GM19438 (cell line): ENCODE results near the gene ACAD10.
A peak's percentile ranks its signal among the peaks of the same experiment; 100 is the strongest.
"Not testable (repeated sequence)": the region's sequence is repeated elsewhere in the genome, so short reads cannot be mapped to it uniquely, and the experiment has no call there.

Experiments
- ATAC-seq: cut with Tn5 transposase; IDR thresholded peaks from one replicate; pipeline ENCODE4 v1.9.1; 2021; ENCODE audit warnings: low read depth; ENCODE audit not compliant: unreplicated experiment

The ACAD10 gene

DNA sequence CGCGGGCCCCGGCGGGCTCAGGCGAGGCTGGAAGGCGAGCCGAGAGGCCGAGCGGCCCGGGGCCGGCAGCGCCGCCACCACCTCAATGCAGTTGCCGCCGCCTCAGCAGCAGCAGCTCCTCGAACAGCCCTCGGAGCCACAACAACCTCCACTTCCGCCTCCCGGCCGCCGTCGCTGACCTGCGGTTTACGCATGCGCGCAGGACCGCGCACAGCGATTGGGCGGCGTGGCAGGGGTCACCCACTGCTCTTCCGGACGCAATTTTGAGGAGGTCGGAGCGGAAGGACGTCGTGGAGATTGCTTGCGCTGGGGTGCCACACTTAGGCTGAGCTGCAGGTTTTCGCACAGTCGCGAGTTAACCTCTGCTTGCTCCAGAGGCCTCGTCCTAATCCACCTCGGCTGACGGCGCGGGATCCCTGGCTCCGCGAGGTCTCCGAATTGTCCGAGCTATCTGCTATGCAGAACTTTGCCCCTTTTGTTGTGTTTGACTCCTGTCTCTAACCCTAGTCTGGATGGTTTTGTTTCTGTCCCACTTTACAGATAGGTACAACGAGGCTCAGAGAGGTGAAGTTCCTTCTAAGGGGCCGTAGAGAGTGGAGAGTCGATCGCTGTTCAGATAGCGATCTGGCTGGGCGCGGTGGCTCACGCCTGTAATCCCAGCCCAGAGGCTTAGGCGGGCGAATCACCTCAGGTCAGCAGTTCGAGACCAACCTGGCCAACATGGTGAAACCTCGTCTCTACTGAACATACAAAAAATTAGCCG, at the start of gene ACAD10, which contains the start of gene BRAP:
TSS of gene ACAD10 (plus strand) at position 243 of the 763 bp plus-strand sequence. CDS start 6,657 bp downstream, outside the sequence.
TSS of gene BRAP (minus strand) at position 146 of the 763 bp plus-strand sequence. CDS start 164 bp downstream, outside the sequence.
- peak; percentile 91 for ATAC-seq

DNA sequence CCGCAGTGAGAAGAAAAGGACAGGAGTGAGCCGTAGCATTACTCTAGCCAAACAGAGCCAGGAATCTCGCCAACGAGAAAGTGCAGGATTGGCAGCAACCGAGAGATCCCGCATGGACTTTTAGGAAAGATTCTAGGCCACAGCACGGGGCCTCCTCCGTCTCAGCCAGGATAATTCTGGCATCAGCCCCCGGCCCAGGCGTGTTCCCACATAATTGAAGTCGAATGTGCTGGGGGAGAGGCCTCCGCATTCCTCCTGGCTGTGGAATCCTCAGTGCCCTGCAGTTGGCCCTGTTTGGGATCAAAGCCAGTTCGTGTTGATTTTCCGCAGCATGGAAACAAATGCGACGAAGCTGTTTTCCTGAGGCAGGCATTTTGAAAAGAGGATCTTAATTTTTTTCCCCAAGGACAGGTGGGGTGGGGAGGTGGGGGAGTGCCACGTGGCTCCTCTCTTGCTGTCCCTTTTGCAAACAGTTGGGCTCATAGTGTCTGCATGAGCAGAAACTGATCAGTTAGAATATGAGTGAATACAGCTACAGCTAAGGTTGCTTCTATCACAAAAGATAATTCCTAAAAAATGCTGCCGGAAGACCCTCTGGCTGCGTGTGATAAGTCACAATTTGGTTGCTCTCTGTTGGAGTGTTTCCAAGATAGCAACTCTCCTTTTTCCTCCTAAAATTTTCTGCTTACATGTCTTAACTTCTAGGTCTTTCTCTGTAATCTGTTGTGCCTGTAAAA, 49.5 kb upstream of the ACAD10 start:
- ATAC-seq: no peak

DNA sequence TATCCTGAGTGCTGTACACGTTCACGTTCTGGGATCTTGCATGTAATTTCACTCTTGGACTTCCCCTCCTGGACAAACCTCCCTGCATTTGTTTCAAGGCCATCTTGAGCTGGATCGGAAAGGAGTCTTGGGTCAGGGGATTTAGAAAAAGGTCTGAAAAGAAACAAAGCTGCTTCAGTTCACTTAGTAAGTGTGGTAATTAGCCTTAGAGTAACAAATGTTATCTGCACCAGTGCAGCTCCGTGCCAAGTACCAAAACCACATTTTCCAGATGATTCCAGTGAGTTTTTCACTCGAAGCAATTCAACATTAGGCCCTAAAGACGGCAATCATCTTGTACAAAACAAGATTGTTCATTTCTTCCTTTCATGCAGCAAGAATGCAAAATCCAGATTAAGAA, 47.3 kb upstream of the ACAD10 start:
- no peak for ATAC-seq

DNA sequence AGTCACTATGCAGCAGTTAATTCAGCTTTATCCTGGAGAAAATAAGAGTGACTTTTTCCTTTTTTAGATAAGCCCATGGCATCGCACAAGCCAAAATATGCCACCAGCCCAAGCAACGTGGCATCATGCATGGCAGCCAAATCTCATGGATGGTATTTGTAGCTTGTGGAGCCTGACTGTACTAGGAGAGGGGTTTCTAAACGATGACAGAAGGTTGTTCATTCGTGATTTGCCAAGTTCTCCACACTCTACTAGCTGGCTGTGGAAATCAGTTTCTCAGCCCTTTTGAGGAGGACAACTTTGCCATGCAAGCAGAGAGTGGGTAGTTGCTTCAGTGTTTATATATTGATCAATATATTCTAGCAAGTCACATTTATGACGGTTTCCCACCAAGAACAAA, 45.3 kb upstream of the ACAD10 start:
- no peak for ATAC-seq

DNA sequence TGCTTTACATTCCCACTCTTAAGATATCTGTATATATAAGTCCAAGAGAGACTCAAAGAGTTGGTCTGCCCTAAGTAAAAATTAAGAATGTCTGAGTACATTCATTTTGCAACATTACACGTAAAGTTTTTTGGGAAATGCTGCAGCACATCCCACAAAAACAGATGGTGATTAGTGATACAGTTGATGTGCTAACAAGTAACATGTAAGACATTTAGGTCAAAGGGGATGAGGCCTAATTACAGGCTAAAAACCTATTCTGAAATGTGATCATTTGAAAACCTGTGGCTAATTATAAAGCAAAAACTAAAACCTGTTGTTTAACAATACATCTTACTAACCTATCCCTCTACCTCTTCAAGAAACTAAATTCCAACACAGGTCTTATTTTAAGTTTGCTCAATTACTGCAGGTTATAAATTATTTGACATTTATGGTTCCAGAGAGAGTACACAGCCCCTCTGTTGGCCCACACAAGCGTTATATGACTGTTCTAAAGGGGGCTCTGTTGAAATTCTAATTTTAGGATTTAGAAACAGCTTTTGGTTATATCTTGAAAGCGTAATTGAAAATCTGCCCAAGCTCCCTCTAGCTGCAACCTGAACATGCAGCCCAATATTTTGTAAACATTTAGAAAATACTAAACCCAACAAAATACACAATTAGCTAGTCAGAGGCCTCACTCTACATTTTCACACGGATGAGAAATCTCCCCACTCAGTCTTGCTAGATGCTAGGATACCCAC, 43.0 kb upstream of the ACAD10 start:
- no peak for ATAC-seq

DNA sequence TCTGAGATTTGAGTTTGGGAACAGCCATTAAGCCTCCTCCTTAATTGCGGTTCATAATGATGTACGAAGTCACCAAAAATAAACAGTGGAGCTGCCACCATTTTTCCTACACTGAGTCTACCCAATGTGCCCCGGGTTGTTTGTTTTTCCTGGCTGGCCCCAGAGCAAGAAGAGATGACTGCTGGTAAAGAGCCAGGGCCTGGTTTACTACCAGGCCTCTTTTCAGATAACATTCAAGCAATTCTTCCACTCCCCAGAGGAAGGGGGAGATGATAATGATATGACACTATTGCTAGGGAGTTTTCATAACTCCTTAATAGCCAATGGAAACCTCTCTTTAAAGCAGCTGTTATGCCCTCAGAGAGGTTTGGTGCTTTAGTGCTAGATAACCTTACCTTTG, 42.4 kb upstream of the ACAD10 start:
- no peak for ATAC-seq

DNA sequence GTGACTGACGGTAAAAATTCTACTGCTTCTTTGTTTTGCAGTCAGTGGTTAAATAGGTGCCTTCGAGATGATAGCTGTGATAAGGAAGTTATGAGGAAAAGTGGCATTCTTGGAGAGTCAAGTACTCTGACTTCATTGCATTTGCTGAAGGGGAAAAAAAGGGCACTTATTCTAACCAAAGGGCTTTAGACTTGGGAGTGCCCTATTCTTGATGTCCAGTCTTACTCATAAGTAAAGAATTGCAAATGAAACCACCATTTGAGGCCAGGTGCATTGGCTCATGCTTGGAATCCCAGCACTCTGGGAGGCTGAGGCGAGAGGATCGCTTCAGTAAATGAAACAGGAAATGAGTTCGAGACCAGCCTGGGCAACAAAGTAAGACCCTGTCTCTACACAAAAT, 40.4 kb upstream of the ACAD10 start:
- no peak for ATAC-seq

DNA sequence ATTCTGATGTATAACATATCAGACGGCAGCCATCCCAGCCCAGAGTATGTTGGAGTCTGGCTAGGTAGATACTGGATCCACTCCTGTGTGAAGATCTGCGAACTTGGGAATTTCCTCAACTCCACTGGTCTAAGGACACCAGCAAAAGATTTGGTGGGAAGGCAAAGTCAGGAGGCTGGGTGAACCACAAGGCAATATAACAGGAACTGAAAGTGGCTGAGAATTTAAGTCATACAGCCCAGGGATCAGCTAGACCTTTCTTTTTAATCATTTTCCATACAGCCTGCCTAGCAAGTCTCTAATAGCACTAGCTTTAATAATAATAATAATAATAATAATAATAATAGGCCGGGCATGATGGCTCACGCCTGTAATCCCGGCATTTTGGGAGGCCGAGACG, 34.9 kb upstream of the ACAD10 start:
- no peak for ATAC-seq

DNA sequence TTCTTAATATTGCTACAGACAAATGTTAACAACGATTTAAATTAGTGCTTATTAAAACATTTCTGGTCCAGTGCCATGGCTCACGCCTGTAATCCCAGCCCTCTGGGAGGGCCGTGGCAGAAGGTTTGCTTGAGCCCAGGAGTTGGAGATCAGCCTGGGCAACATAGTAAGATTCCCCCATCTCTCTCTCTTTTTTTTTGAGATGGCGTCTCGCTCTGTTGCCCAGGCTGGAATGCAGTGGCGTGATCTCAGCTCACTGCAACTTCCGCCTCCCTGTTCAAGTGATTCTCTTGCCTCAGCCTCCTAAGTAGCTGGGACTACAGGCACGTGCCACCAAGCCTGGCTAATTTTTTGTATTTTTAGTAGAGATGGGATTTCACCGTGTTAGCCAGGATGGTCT, 33.3 kb upstream of the ACAD10 start:
- not testable (repeated sequence) for ATAC-seq

DNA sequence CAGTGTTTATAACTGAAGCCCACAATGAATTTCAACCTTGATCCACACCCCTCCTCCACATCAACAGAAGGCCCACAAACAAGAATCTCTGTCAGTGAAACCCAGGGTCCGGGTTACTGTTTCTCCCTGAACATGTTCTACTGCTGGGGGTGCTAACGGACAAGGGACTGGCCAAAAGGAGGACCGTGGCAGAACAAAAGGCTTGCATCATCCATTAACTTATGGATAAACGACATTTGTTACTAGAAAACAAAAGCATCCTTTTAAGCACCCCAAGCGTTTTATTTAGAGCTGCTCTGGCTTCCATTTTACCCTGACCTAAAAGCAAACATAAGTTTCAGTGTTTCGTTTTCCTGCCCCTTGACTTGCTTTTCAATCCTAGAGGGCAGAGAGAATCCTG, 32.3 kb upstream of the ACAD10 start:
- no peak for ATAC-seq

DNA sequence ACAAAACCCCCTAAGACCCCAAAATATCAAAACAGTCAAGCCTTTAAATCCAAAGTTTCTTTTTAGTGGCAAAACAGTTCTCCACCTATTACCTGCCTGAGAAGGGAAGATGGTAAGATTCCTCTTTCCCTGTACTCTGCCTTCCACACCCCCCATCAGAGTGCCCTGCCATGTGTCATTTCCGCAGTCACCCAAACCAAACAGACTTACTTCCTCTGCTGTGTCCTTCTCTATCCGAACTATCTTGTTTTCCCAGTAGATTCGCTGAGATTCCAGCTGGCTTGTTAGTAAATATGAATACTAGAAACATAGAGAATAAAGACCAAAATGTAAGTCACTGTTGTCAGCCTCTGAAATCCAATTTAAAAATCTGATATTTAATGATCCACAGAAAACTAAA, 30.5 kb upstream of the ACAD10 start:
- no peak for ATAC-seq

DNA sequence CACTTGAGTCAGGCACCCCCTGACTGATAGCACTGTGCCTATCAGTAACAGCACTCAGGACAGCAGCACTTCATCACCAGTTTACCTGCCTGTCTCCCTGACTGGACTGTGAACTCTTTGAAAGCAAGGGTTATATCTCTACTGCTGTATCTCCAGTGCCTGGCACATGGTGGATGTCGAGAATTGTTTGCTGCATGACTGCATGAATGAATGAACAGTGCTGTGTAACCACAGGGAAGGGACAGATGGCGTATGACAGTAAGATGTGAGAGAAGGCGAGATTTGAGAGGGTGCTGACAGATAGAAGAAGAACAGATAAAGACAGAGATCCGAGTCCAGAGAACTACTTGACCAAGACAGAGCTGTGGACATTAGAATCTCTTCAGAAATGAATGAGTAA, 29.8 kb upstream of the ACAD10 start:
- ATAC-seq: no peak

DNA sequence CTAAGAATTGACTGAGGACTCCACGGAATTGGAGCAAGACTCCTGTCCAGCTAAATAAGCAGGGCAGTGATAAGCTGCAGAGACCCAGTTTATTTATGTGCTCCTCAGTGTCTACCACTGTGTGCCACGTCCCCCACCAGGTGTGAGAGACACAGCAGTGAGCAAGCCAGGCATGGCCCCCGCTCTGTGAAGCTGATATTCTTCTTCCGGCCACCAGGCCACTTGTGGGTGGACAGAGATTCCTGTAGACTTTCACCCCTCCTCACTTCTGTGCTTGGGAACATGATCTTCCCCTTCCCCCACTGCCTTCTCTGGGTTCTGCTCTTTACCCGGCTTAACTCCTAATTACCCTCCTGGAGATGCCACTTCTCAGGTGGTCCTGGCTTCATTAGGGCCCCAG, 21.4 kb upstream of the ACAD10 start:
- ATAC-seq: no peak

DNA sequence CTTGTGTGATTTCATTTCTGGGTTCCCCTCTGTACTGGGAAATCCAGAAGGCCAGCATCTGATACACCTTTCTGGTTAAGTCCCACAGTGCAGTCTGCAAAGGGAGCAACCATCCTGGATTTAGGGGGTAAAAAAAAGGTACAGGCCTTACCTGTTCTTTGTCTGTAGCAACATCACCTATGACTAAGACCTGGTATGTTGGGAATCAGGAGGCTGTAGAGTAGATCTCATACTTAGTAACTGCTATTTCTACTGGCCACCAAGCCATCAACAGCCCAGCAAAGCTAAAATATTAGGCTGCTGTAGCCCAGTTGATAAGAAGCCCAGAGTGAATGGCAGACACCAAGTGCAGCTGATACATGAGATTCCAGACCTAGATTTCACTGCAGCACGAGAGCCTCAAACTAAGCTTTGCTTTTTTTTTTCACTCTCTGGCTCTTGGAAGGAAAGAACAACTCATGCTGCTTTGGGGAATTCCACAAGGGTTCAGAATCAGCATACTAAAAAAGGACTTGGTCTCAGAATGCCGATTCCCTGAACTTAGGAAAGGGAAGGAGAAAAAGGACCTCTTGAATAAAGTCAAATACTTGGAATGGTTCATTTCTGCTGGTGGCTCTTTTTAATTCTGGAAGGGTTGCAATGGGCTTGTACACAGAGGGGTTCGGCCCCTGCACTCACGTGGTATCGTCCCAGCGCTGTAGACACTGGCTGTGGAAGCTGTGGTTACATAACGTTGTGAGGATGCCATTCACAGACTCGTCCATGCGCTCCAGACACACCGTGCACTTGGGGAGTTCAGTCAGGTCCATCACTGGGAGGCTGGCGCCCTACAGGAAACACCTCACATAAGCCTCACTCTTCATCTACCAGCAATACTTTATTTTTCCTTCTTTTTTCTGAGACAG, 20.6 kb upstream of the ACAD10 start:
- no peak for ATAC-seq

DNA sequence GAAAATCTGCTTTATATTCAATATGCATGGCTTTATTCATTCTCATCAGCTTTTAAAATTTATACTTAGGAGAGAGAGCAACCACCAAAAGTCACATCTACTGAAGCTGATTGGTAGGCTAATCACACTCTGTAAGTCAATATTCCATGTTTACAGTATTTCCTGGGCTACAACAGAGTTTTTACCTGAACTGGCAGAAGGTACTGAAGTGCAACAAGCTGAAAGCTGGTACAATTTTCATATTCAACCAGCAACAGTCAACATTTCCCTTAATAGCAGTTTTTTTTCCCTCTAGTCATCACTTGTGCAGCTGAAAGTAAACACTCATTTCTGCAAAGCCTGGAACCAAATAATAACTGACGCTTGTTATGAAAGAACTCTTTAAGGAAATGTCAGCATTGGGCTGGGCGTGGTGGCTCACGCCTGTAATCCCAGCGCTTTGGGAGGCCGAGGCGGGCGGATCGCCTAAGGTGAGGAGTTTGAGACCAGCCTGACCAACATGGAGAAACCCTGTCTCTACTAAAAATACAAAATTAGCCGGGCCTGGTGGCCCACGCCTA, 13.0 kb upstream of the ACAD10 start:
- ATAC-seq: no peak

DNA sequence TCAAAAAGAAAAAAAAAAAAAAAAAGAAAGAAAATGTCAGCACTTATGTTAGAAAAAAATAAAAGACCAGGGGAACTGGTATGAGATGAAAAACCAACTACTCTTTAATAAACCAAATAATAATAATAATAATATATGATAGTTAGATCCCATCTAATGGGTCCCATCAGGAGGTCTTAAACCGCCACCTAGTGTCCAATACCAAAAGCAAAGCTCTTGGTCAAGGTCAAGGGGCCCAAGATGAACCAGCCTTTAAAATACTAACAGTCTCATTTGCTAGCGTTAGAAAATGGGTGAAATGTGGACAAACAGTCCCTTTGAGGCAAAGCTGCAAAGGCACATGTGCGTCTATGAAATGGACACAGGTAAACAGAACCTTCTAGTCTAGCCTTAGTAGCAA, 12.3 kb upstream of the ACAD10 start:
- no peak for ATAC-seq

DNA sequence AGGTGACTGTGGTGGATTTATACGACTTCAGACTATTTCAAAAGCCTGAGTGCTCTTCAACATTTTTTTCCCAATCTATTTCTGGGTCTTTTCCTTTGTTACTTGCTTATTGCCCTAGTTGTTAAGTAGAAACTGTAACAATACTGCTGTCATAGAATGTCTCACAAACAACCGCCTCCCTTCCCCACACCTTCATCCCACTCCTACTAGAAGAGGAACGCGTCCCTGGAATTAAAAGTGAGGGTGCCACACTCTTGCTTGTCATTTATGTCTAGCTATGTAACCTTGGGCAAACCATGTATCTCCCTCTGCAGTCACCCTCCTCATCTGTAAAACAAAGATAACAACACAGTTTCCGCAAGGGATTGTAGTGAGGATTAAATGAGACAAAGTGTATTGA, 8.7 kb upstream of the ACAD10 start:
- ATAC-seq: no peak

DNA sequence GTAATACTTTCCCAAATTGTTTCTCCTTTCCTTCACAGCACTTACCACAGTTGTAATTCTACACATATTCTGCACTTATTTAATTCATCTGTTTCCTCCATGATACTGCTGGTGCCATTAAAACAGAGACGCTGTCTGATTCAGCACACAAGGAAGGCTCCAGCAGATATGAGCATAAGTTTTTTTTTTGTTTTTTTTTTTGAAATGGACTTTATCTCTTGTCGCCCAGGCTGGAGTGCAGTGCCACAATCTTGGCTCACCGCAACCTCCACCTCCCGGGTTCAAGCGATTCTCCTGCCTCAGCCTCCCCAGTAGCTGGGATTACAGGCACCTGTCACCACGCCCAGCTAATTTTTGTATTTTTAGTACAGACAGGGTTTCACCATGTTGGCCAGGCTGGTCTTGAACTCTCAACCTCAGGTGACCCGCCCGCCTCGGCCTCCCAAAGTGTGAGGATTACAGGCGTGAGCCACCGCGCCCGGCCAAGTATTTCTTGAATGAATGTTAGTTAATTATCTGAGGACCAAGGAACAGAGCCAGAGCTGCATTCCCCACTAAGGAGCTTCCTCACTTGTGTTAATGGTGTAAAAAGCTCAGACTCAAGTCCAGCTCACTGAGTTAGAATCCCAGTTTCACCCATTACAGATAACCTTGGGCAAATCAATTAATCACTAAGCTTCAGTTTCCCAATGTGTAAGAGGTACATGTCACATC, 1.2 kb upstream of the ACAD10 start:
- ATAC-seq: not testable (repeated sequence)

DNA sequence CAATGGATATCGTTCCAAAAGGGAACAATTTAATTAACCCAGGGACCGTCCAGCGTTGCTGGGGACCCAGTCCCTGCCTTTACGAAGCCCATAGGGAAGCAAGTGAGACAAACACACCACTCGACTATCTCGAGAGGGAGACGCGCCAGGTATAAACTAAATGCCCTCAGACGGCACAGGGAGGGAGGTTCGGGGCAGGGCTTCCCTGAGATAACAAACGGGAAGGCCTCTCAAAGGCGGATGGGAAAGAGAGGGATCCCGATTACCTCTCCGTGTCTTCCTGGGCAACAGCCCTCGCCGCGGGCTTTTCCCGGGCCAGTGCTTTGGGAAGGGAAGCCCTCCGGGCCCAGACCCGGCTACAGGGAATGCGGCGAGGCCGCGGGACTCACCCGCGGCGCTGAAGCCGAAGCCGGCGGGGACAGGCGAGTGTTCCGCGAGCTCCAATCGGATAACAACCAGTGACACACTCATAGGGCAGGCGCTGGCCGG, 487 bp upstream of the ACAD10 start:
- ATAC-seq: no peak
